Tibial artery (tissue), 4 donors: Measurements from ENCODE around the gene NUP42.
"Not testable (repeated sequence)": the region's sequence is repeated elsewhere in the genome, so short reads cannot be mapped to it uniquely, and the experiment has no call there.

Experiments
- DNase-seq, 2 donors: peaks; one replicate each; pipeline ENCODE4 v3.0.0-alpha.2; 2019
- H3K27ac ChIP-seq, 2 donors: fragments of 200-600 bp; sonication (generic) in 1 of 2; 1 replicate in 1 of 2; 2 replicates in 1 of 2; pipeline ENCODE4 v1.5.1; 2018 to 2019; ENCODE audit warnings: mild to moderate bottlenecking in 1 of 2
- H3K27me3 ChIP-seq, 2 donors: fragments of 200-600 bp; sonication (generic) in 1 of 2; one replicate each; pipeline versions ENCODE4 v1.5.1 to v1.6.0; 2016 to 2019
- H3K36me3 ChIP-seq, 3 donors: fragments of 200-600 bp; sonication (generic) in 2 of 3; one replicate each; pipeline ENCODE4 v1.5.1; 2016 to 2019; ENCODE audit warnings: mild to moderate bottlenecking in 2 of 3
- H3K4me1 ChIP-seq, 4 donors: fragments of 200-600 bp; sonication (generic) in 2 of 4; 1 replicate in 3 of 4; 2 replicates in 1 of 4; pipeline ENCODE4 v1.5.1; 2016 to 2019
- H3K4me3 ChIP-seq, 2 donors: fragments of 200-600 bp; sonication (generic) in 1 of 2; 1 replicate in 1 of 2; 2 replicates in 1 of 2; pipeline ENCODE4 v1.5.1; 2018 to 2019; ENCODE audit warnings: mild to moderate bottlenecking in 2 of 2
- H3K9me3 ChIP-seq, 3 donors: fragments of 200-600 bp; sonication (generic) in 1 of 3; one replicate each; pipeline ENCODE4 v1.5.1; 2016 to 2019
- CTCF ChIP-seq, 2 experiments: fragments of 200-600 bp in 1 of 2; fragments of 450-650 bp in 1 of 2; IDR thresholded peaks; one replicate each; pipeline ENCODE4 v1.5.1; 2017 to 2019; ENCODE audit warnings: antibody characterized with exemption in 2 of 2, mild to moderate bottlenecking in 1 of 2, moderate library complexity in 1 of 2
- intact Hi-C: fragments of 100-400 bp; cut with DNase I; formaldehyde crosslinking; loops from one replicate; pipeline ENCODE4 v1.15.0; 2023; ENCODE audit warnings: low total_unique reads

The NUP42 gene

GRCh38 chr7:23185980-23186379 lies 4.1 kb downstream of the NUP42 start:
- intact Hi-C loops, result no loop called here
- Histone ChIP-seq H3K36me3 (peaks cover 32 to 43% (median 36%) of the 10 kb centered on the region in 3 donors), H3K4me3 (no peak overlapping the region), H3K4me1 (peaks cover 0 to 38% (median 13%) of the 10 kb centered on the region in 4 donors), H3K27ac (no peak overlapping the region), H3K9me3 (no peaks in the 10 kb centered on the region), H3K27me3 (no peaks in the 10 kb centered on the region)
- no peak for DNase-seq
- TF ChIP-seq CTCF (IDR thresholded peaks at IDR 0.05), result no peak

GRCh38 chr7:23191022-23191421 lies 9.2 kb downstream of the NUP42 start:
- no peak overlapping the region for H3K27ac ChIP-seq
- H3K27me3 ChIP-seq, result no peaks in the 10 kb centered on the region
- TF ChIP-seq CTCF (IDR thresholded peaks at IDR 0.05), result no peak
- intact Hi-C loops, result no loop called here
- H3K9me3 ChIP-seq, result no peaks in the 10 kb centered on the region
- no peak overlapping the region for H3K4me3 ChIP-seq
- no peaks in the 10 kb centered on the region for H3K4me1 ChIP-seq
- H3K36me3 ChIP-seq, result peaks cover 46 to 77% (median 51%) of the 10 kb centered on the region in 3 donors
- DNase-seq, result no peak

GRCh38 chr7:23193650-23194227 lies 11.9 kb downstream of the NUP42 start:
- peaks cover 32 to 68% (median 43%) of the 10 kb centered on the region in 3 donors for H3K36me3 ChIP-seq
- H3K27me3 ChIP-seq, H3K4me1 ChIP-seq, H3K4me3 ChIP-seq, DNase-seq, H3K9me3 ChIP-seq, H3K27ac ChIP-seq, intact Hi-C loops: not testable (repeated sequence)

- Histone ChIP-seq H3K4me3 (no peak overlapping the region), H3K27ac (no peak overlapping the region), H3K36me3 (peaks cover 53 to 78% (median 54%) of the 10 kb centered on the region in 3 donors), H3K4me1 (no peaks in the 10 kb centered on the region), H3K27me3 (no peaks in the 10 kb centered on the region), H3K9me3 (no peaks in the 10 kb centered on the region)
- TF ChIP-seq CTCF (IDR thresholded peaks at IDR 0.05), result no peak
- intact Hi-C loops, result no loop called here
- no peak for DNase-seq
These were observed 14.5 kb downstream of the NUP42 start for GRCh38 chr7:23196306-23196705.

- intact Hi-C loops, H3K27ac ChIP-seq: not testable (repeated sequence)
- H3K36me3 ChIP-seq, result peaks cover 50 to 77% (median 61%) of the 10 kb centered on the region in 3 donors
These were observed 15.9 kb downstream of the NUP42 start for GRCh38 chr7:23197745-23198144.

GRCh38 chr7:23200331-23200730 lies 18.5 kb downstream of the NUP42 start:
- H3K9me3 ChIP-seq, result no peaks in the 10 kb centered on the region
- H3K27me3 ChIP-seq, result no peaks in the 10 kb centered on the region
- H3K36me3 ChIP-seq, result peaks cover 39 to 54% (median 41%) of the 10 kb centered on the region in 3 donors
- no peaks in the 10 kb centered on the region for H3K4me1 ChIP-seq
- intact Hi-C loops, result no loop called here
- TF ChIP-seq CTCF (IDR thresholded peaks at IDR 0.05), result no peak
- H3K27ac ChIP-seq, result no peak overlapping the region
- H3K4me3 ChIP-seq, result no peak overlapping the region
- DNase-seq, result no peak

More at GRCh38 chr7:23197745-23198144, 15.9 kb downstream of the NUP42 start:
- not testable (repeated sequence) for H3K27me3 ChIP-seq, H3K4me3 ChIP-seq, DNase-seq, H3K4me1 ChIP-seq, H3K9me3 ChIP-seq

GRCh38 chr7:23204241-23204640 lies 22.4 kb downstream of the NUP42 start:
- no peak for TF ChIP-seq CTCF (IDR thresholded peaks at IDR 0.05)
- peaks cover 0 to 3% of the 10 kb centered on the region in 2 donors for H3K27me3 ChIP-seq
- intact Hi-C loops, result no loop called here
- no peaks in the 10 kb centered on the region for H3K4me1 ChIP-seq
- no peak for DNase-seq
- peaks cover 23 to 34% (median 27%) of the 10 kb centered on the region in 3 donors for H3K36me3 ChIP-seq
- no peak overlapping the region for H3K4me3 ChIP-seq
- H3K9me3 ChIP-seq, result no peaks in the 10 kb centered on the region
- H3K27ac ChIP-seq, result no peak overlapping the region
